Measurements from ENCODE around the gene QRICH2. TPM values are rescaled to one million over a fixed set of nuclear protein-coding genes. Genes with fewer than 3 reads are reported as not detected.

The QRICH2 gene
- total RNA-seq, 1 donor from 2014 or later = 12.2 TPM

- no peak for TF ChIP-seq CTCF (IDR thresholded peaks at IDR 0.05; ENCODE audit: partially characterized antibody, unreplicated experiment)
- Mint-ChIP-seq H3K36me3 (ENCODE audit: unreplicated experiment) (no peaks in the 10 kb centered on the region), H3K4me3 (ENCODE audit: unreplicated experiment) (no peak overlapping the region), H3K27ac (ENCODE audit: unreplicated experiment) (no peak overlapping the region), H3K9me3 (ENCODE audit: unreplicated experiment) (no peaks in the 10 kb centered on the region), H3K27me3 (ENCODE audit: unreplicated experiment) (no peaks in the 10 kb centered on the region), H3K4me1 (ENCODE audit: low read depth, unreplicated experiment) (peaks cover 2% of the 10 kb centered on the region)
- no peak for DNase-seq
Observed at GRCh38 chr17:76329664-76330063, 21.6 kb upstream of the QRICH2 start.

- TF ChIP-seq CTCF (IDR thresholded peaks at IDR 0.05; ENCODE audit: partially characterized antibody, unreplicated experiment) = no peak
- DNase-seq = no peak
- Mint-ChIP-seq H3K4me1 (ENCODE audit: low read depth, unreplicated experiment) (no peaks in the 10 kb centered on the region), H3K4me3 (ENCODE audit: unreplicated experiment) (no peak overlapping the region), H3K9me3 (ENCODE audit: unreplicated experiment) (no peaks in the 10 kb centered on the region), H3K27me3 (ENCODE audit: unreplicated experiment) (no peaks in the 10 kb centered on the region), H3K27ac (ENCODE audit: unreplicated experiment) (no peak overlapping the region), H3K36me3 (ENCODE audit: unreplicated experiment) (no peaks in the 10 kb centered on the region)
Observed at GRCh38 chr17:76327696-76328095, 19.6 kb upstream of the QRICH2 start.

GRCh38 chr17:76326306-76326705, 18.2 kb upstream of the QRICH2 start:
- Mint-ChIP-seq H3K4me3 (ENCODE audit: unreplicated experiment) (no peak overlapping the region), H3K9me3 (ENCODE audit: unreplicated experiment) (no peaks in the 10 kb centered on the region), H3K36me3 (ENCODE audit: unreplicated experiment) (no peaks in the 10 kb centered on the region), H3K4me1 (ENCODE audit: low read depth, unreplicated experiment) (no peaks in the 10 kb centered on the region), H3K27ac (ENCODE audit: unreplicated experiment) (no peak overlapping the region), H3K27me3 (ENCODE audit: unreplicated experiment) (no peaks in the 10 kb centered on the region)
- no peak for DNase-seq
- TF ChIP-seq CTCF (IDR thresholded peaks at IDR 0.05; ENCODE audit: partially characterized antibody, unreplicated experiment) = no peak

- Mint-ChIP-seq H3K4me3 (ENCODE audit: unreplicated experiment) (no peak overlapping the region), H3K9me3 (ENCODE audit: unreplicated experiment) (no peaks in the 10 kb centered on the region), H3K27ac (ENCODE audit: unreplicated experiment) (no peak overlapping the region), H3K27me3 (ENCODE audit: unreplicated experiment) (peaks cover 2% of the 10 kb centered on the region), H3K36me3 (ENCODE audit: unreplicated experiment) (no peaks in the 10 kb centered on the region), H3K4me1 (ENCODE audit: low read depth, unreplicated experiment) (no peaks in the 10 kb centered on the region)
- TF ChIP-seq CTCF (IDR thresholded peaks at IDR 0.05; ENCODE audit: partially characterized antibody, unreplicated experiment) = no peak
- no peak for DNase-seq
Observed at GRCh38 chr17:76318586-76318985, 10.5 kb upstream of the QRICH2 start.

GRCh38 chr17:76317535-76317934, 9.5 kb upstream of the QRICH2 start:
- Mint-ChIP-seq H3K27ac (ENCODE audit: unreplicated experiment) (no peak overlapping the region), H3K4me3 (ENCODE audit: unreplicated experiment) (no peak overlapping the region), H3K9me3 (ENCODE audit: unreplicated experiment) (no peaks in the 10 kb centered on the region), H3K27me3 (ENCODE audit: unreplicated experiment) (peaks cover 2% of the 10 kb centered on the region), H3K36me3 (ENCODE audit: unreplicated experiment) (no peaks in the 10 kb centered on the region), H3K4me1 (ENCODE audit: low read depth, unreplicated experiment) (no peaks in the 10 kb centered on the region)
- no peak for TF ChIP-seq CTCF (IDR thresholded peaks at IDR 0.05; ENCODE audit: partially characterized antibody, unreplicated experiment)
- no peak for DNase-seq

Data from glutamatergic neuron (in vitro differentiated cells).